B cell (primary cell): ENCODE data around the gene SNX22. TPM values are rescaled to one million over a fixed set of nuclear protein-coding genes. Genes with fewer than 3 reads are reported as not detected.

Experiments
- ATAC-seq: fragments of 200-7000 bp; cut with Tn5 transposase; one replicate; pipeline ENCODE4 v1.10.0; 2021; ENCODE audit warnings: low read depth, mild to moderate bottlenecking, moderate number of reproducible peaks, moderate library complexity
- CTCF ChIA-PET: fragments of 350-600 bp; sonication (Branson Sonifier 250); formaldehyde crosslinking; loops from one replicate; lab custom pipeline; 2021; ENCODE audit warnings: antibody characterized with exemption, inconsistent platforms; lab: Charles Lee
- POLR2A ChIA-PET: fragments of 350-600 bp; sonication (Branson Sonifier 250); formaldehyde crosslinking; loops from one replicate; lab custom pipeline; 2021; ENCODE audit warnings: antibody characterized with exemption; lab: Charles Lee
- DNase-seq: peaks from one replicate; pipeline ENCODE4 v3.0.0; 2013
- H2AFZ ChIP-seq: 2 replicates; pipeline ENCODE4 v1.6.1; 2012; ENCODE audit warnings: mild to moderate bottlenecking, low read depth, low read length; ENCODE audit not compliant: insufficient read depth, poor library complexity, severe bottlenecking
- H3K27ac ChIP-seq, 2 donors: 1 replicate in 1 of 2; 2 replicates in 1 of 2; pipeline ENCODE4 v1.5.1; 2012 to 2013; ENCODE audit warnings: low read length in 2 of 2, mild to moderate bottlenecking in 2 of 2, moderate library complexity in 1 of 2
- H3K27me3 ChIP-seq, 4 experiments: fragments of 200-600 bp in 1 of 4; sonication (generic) in 1 of 4; replicated peaks in 1 of 4; 1 replicate in 2 of 4; 2 replicates in 2 of 4; pipeline versions ENCODE4 v1.6.1 to v1.7.0; 2013 to 2016; ENCODE audit warnings: low read length in 3 of 4, mild to moderate bottlenecking in 2 of 4, mixed read lengths in 1 of 4, moderate library complexity in 1 of 4; ENCODE audit not compliant: insufficient read depth in 4 of 4, control insufficient read depth in 3 of 4; ENCODE audit errors: control extremely low read depth in 1 of 4
- H3K36me3 ChIP-seq, 2 experiments: replicated peaks in 1 of 2; 1 replicate in 1 of 2; 2 replicates in 1 of 2; pipeline versions ENCODE4 v1.6.1 to v1.7.1; 2013; ENCODE audit warnings: low read length in 1 of 2; ENCODE audit not compliant: insufficient read depth in 2 of 2, control insufficient read depth in 1 of 2; ENCODE audit errors: control extremely low read depth in 1 of 2, extremely low read depth in 1 of 2
- H3K4me1 ChIP-seq, 2 donors: fragments of 200-600 bp in 1 of 2; sonication (generic) in 1 of 2; 1 replicate in 1 of 2; 2 replicates in 1 of 2; pipeline versions ENCODE4 v1.5.1 to v1.6.1; 2013 to 2017; ENCODE audit warnings: low read length in 2 of 2; ENCODE audit not compliant: control insufficient read depth in 2 of 2, insufficient read depth in 2 of 2
- H3K4me2 ChIP-seq: replicated peaks from 2 replicates; pipeline ENCODE3; 2012; ENCODE audit warnings: mild to moderate bottlenecking, low read depth, low read length; ENCODE audit not compliant: poor library complexity, severe bottlenecking
- H3K4me3 ChIP-seq, 5 experiments: fragments of 200-600 bp in 1 of 5; sonication (generic) in 1 of 5; 1 replicate in 3 of 5; 2 replicates in 2 of 5; pipeline versions ENCODE4 v1.5.1 to v1.7.0; 2011 to 2016; ENCODE audit warnings: low read length in 4 of 5, mild to moderate bottlenecking in 4 of 5, low read depth in 2 of 5, control low read depth in 1 of 5, moderate library complexity in 1 of 5; ENCODE audit not compliant: insufficient read depth in 1 of 5; ENCODE audit errors: control extremely low read depth in 1 of 5, extremely low read depth in 1 of 5
- H3K79me2 ChIP-seq: fragments of 200-600 bp; sonication (generic); one replicate; pipeline ENCODE4 v1.6.0; 2016; ENCODE audit warnings: low read length; ENCODE audit not compliant: control insufficient read depth, insufficient read depth
- H3K9ac ChIP-seq: fragments of 200-600 bp; sonication (generic); 2 replicates; pipeline ENCODE4 v1.6.1; 2017; ENCODE audit warnings: mild to moderate bottlenecking, low read length, moderate library complexity
- H3K9me3 ChIP-seq, 3 donors: one replicate each; pipeline versions ENCODE4 v1.6.1 to v1.7.1; 2013; ENCODE audit warnings: low read length in 2 of 3; ENCODE audit not compliant: control insufficient read depth in 2 of 3, insufficient read depth in 1 of 3; ENCODE audit errors: control extremely low read depth in 1 of 3
- H4K20me1 ChIP-seq: 2 replicates; pipeline ENCODE4 v1.6.0; 2012; ENCODE audit warnings: mild to moderate bottlenecking, low read length; ENCODE audit not compliant: insufficient read depth, control insufficient read depth, poor library complexity, severe bottlenecking
- H3K27ac Mint-ChIP-seq: one replicate; pipeline ENCODE4 v1.8.0; 2021; ENCODE audit warnings: mixed read lengths
- H3K27me3 Mint-ChIP-seq: one replicate; pipeline ENCODE4 v1.8.0; 2021; ENCODE audit warnings: mixed read lengths
- H3K4me1 Mint-ChIP-seq: one replicate; pipeline ENCODE4 v1.8.0; 2021; ENCODE audit warnings: mixed read lengths
- H3K4me3 Mint-ChIP-seq: one replicate; pipeline ENCODE4 v1.8.0; 2021; ENCODE audit warnings: mixed read lengths
- H3K9me3 Mint-ChIP-seq: one replicate; pipeline ENCODE4 v1.8.0; 2022; ENCODE audit warnings: mixed read lengths; ENCODE audit not compliant: insufficient read depth
- CTCF ChIP-seq: fragments of 200-600 bp; IDR thresholded peaks from one replicate; pipeline ENCODE4 v1.8.0; 2022; ENCODE audit warnings: antibody characterized with exemption, mild to moderate bottlenecking
- EZH2 ChIP-seq: IDR thresholded peaks from 2 replicates; pipeline ENCODE4 v1.6.1; 2012; ENCODE audit warnings: borderline replicate concordance, low read depth, mild to moderate bottlenecking, moderate library complexity, low read length; ENCODE audit not compliant: insufficient read depth, poor library complexity, severe bottlenecking
- WGBS: methylation state at CpG from one replicate; pipeline ENCODE4 v1.1.5; 2013; ENCODE audit warnings: missing lambda C conversion rate; ENCODE audit not compliant: insufficient coverage; 5-methylcytosine and 5-hydroxymethylcytosine counted together
- intact Hi-C: fragments of 100-400 bp; cut with micrococcal nuclease; formaldehyde crosslinking; loops from one replicate; pipeline ENCODE4 v1.10.0; 2022
- polyA plus RNA-seq: library from polyadenylated mRNA; depleted of rRNA; stranded (reverse); fragments of >200 nt; gene quantifications from 2 replicates; pipeline ENCODE4 v1.2.3, GENCODE V29; 2012
- total RNA-seq, 2 donors: library from RNA; stranded (reverse); fragments of 120-200 nt in 1 of 2; gene quantifications; 1 replicate in 1 of 2; 2 replicates in 1 of 2; pipeline versions ENCODE4 v1.2.3 to v1.2.4, GENCODE V29; 2013 to 2022

Gene SNX22
- total and polyA plus RNA-seq, 2 donors (not counting 1 experiment from before 2014, with no cell fraction given), result 44.9 to 305 TPM

GRCh38 chr15:64193971-64194370 is 42.4 kb downstream of the SNX22 start:
- POLR2A ChIA-PET, result no interaction called here
- Histone ChIP-seq H3K9ac (no peak overlapping the region), H3K27ac (no peak overlapping the region), H3K79me2 (no peaks in the 10 kb centered on the region), H3K27me3 (no peaks in the 10 kb centered on the region), H3K4me1 (no peaks in the 10 kb centered on the region), H3K4me2 (no peak overlapping the region), H3K36me3 (peaks cover 2 to 14% of the 10 kb centered on the region in 2 experiments), H2AFZ (no peak overlapping the region), H4K20me1 (no peaks in the 10 kb centered on the region), H3K4me3 (no peak overlapping the region), H3K9me3 (no peaks in the 10 kb centered on the region)
- TF ChIP-seq EZH2 (no peak), CTCF (no peak)
- DNase-seq, result no peak
- intact Hi-C loops, result no loop called here
- CTCF ChIA-PET, result interaction anchor here (0.7 kb wide), 1 partner anchor 81 kb away, joined by 3 read pairs; no protein-coding TSS in a partner anchor
- Mint-ChIP-seq H3K27ac (no peak overlapping the region), H3K4me3 (no peak overlapping the region), H3K9me3 (no peaks in the 10 kb centered on the region), H3K4me1 (no peaks in the 10 kb centered on the region), H3K27me3 (no peaks in the 10 kb centered on the region)
- ATAC-seq, result no peak
- 100% methylated on average over 3 of the region's 6 CpGs for WGBS

- H3K9ac ChIP-seq, result no peak overlapping the region
- intact Hi-C loops, result no loop called here
- DNase-seq, result no peak
- 100% methylated on average over 1 of the region's 1 CpG for WGBS
- no peak overlapping the region for H2AFZ ChIP-seq
- no peak for ATAC-seq
- H3K4me1 ChIP-seq, result no peaks in the 10 kb centered on the region
- Mint-ChIP-seq H3K4me1 (no peaks in the 10 kb centered on the region), H3K4me3 (no peak overlapping the region), H3K27ac (no peak overlapping the region), H3K9me3 (no peaks in the 10 kb centered on the region), H3K27me3 (no peaks in the 10 kb centered on the region)
- no peaks in the 10 kb centered on the region for H4K20me1 ChIP-seq
- POLR2A ChIA-PET, result no interaction called here
- peaks cover 0 to 21% of the 10 kb centered on the region in 2 experiments for H3K36me3 ChIP-seq
- no peaks in the 10 kb centered on the region for H3K79me2 ChIP-seq
- H3K4me3 ChIP-seq, result no peak overlapping the region
- H3K27me3 ChIP-seq, result no peaks in the 10 kb centered on the region
- no peak for TF ChIP-seq CTCF
- TF ChIP-seq EZH2, result no peak
- H3K27ac ChIP-seq, result no peak overlapping the region
- no peak overlapping the region for H3K4me2 ChIP-seq
- CTCF ChIA-PET, result interaction anchor here (0.7 to 1.1 kb wide), 2 partner anchors 476 to 1181 kb away, joined by 3 to 4 read pairs; no protein-coding TSS in a partner anchor
- no peaks in the 10 kb centered on the region for H3K9me3 ChIP-seq
Observed at GRCh38 chr15:64197425-64197824, 45.9 kb downstream of the SNX22 start.
